ENCODE results near the gene DHCR24.
A peak's percentile ranks its signal among the peaks of the same experiment; 100 is the strongest.
"Not testable (repeated sequence)": the region's sequence is repeated elsewhere in the genome, so short reads cannot be mapped to it uniquely, and the experiment has no call there.

The DHCR24 gene

GRCh38 chr1:54886724-54887664 lies at the start of gene DHCR24:
Gene DHCR24, minus strand, starts transcription at chr1:54887195. Its CDS starts 76 bp downstream, at chr1:54887119.
- peak; percentile 99 for DNase-seq (ENCODE audit: low spot score)

GRCh38 chr1:54936791-54937190 lies 49.8 kb upstream of the DHCR24 start:
- no peak for DNase-seq (ENCODE audit: low spot score)

GRCh38 chr1:54934869-54935268 lies 47.9 kb upstream of the DHCR24 start:
- DNase-seq (ENCODE audit: low spot score): peak; percentile 62

GRCh38 chr1:54934081-54934480 lies 47.1 kb upstream of the DHCR24 start:
- DNase-seq (ENCODE audit: low spot score): not testable (repeated sequence)

GRCh38 chr1:54931275-54931840 lies 44.4 kb upstream of the DHCR24 start:
- no peak for DNase-seq (ENCODE audit: low spot score)

- DNase-seq (ENCODE audit: low spot score): no peak
These were observed 42.7 kb upstream of the DHCR24 start for GRCh38 chr1:54929700-54930099.

GRCh38 chr1:54928327-54928726 lies 41.3 kb upstream of the DHCR24 start:
- DNase-seq (ENCODE audit: low spot score): no peak

GRCh38 chr1:54927472-54928240 lies 40.7 kb upstream of the DHCR24 start:
- no peak for DNase-seq (ENCODE audit: low spot score)

- DNase-seq (ENCODE audit: low spot score): no peak
These were observed 40.0 kb upstream of the DHCR24 start for GRCh38 chr1:54926970-54927369.

- no peak for DNase-seq (ENCODE audit: low spot score)
These were observed 36.0 kb upstream of the DHCR24 start for GRCh38 chr1:54922921-54923421.

GRCh38 chr1:54922040-54922761 lies 35.2 kb upstream of the DHCR24 start:
- no peak for DNase-seq (ENCODE audit: low spot score)

- no peak for DNase-seq (ENCODE audit: low spot score)
These were observed 32.7 kb upstream of the DHCR24 start for GRCh38 chr1:54919367-54920359.

GRCh38 chr1:54911076-54911475 lies 24.1 kb upstream of the DHCR24 start:
- not testable (repeated sequence) for DNase-seq (ENCODE audit: low spot score)

- no peak for DNase-seq (ENCODE audit: low spot score)
These were observed 19.6 kb upstream of the DHCR24 start for GRCh38 chr1:54906586-54906985.

GRCh38 chr1:54904476-54905048 lies 17.6 kb upstream of the DHCR24 start:
- peak; percentile 66 for DNase-seq (ENCODE audit: low spot score)

- DNase-seq (ENCODE audit: low spot score): no peak
These were observed 7.3 kb upstream of the DHCR24 start for GRCh38 chr1:54894271-54894670.

GRCh38 chr1:54892586-54892985 lies 5.6 kb upstream of the DHCR24 start:
- DNase-seq (ENCODE audit: low spot score): no peak

- no peak for DNase-seq (ENCODE audit: low spot score)
These were observed 2.2 kb upstream of the DHCR24 start for GRCh38 chr1:54889132-54889725.

- DNase-seq (ENCODE audit: low spot score): no peak
These were observed 1.2 kb upstream of the DHCR24 start for GRCh38 chr1:54888080-54888733.
